Pericardium fibroblast (primary cell): Measurements from ENCODE around the gene UIMC1. TPM values are rescaled to one million over a fixed set of nuclear protein-coding genes. Genes with fewer than 3 reads are reported as not detected.

Source experiments
- total RNA-seq: library from RNA; depleted of rRNA; stranded (reverse); fragments of >200 nt; gene quantifications from 2 replicates; pipeline ENCODE4 v1.2.3, GENCODE V29; 2015

Gene UIMC1
- total RNA-seq: 20.3 and 20.9 TPM in 2 replicates

DNA sequence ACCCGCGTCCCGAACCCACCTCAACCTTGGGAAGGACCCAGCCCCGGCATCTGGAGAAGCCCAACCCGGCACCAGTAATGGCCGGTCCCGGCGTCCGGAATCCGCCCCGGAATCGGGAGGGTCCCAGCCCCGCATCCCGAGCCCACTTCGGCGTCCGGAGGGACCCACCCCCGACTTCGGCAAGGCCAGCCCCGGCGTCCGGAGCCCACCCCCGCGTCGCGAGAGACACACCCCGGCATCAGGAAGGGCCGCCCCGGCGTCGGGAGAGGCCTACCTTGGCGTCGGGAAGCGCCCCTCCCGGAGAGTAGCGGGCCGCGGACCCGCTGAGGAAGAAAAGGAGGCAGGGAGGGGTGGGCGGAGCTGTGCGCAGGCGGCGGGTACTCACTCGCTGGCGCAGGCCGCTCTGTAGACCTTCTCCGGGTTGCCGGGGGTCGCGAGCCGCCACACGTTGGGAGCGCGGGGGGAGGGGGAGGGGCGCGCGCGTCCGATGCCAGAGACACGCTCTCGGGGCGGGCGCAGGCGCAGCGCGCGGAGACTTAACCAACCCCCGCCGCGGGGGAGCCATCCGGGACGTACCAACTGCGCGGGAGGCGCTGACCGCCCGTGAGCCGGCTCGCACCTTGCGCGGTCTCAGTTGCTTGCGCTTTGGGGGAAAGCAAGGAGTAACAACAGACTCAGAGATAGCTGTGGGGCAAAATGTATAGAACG, at the start of gene UIMC1:
Gene UIMC1 (minus strand): TSS at position 515 of the 708 bp plus-strand sequence. CDS start 24,164 bp downstream, outside the sequence.

DNA sequence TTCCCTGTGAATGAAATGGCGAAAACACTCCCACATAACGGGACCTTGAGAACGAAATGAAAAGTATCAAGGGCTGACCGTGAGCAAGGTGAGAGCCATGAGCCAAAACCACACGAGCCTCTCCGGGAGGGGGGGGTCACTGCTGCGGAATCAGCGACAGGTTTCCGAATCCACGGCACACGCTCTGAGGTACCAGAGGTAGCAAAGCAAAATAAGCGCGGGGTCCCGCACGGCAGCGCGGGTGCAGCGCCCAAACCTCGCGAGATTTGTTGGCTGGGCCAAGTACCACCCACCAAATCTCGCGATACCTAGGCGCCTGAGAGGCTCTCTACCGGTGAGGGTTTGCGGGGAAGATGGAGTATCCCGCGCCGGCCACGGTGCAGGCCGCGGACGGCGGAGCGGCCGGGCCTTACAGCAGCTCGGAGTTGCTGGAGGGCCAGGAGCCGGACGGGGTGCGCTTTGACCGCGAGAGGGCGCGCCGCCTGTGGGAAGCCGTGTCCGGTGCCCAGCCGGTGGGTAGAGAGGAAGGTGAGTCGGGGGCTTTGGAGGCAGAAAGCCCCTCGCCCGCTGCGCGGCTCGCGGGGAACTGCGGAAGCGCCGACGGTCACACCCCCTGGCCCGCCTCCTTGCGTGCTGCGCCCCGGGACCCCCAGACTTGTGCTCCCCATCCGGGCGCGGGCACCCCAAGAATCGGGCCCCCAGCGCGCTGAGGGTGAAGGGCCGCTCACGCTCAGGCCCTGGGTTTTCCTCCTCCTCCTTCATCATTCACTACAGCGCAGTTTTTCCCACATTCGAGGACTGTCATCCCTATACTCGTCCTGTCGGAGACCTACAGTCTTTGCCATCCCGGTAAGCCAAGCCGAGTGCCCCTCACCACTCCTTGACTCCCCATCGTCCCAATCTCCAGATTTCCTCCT, 16.1 kb upstream of the UIMC1 start, which contains the start of gene ZNF346:
Gene ZNF346 (plus strand): TSS at position 311 of the 917 bp plus-strand sequence. CDS start 43 bp downstream, at position 354.

DNA sequence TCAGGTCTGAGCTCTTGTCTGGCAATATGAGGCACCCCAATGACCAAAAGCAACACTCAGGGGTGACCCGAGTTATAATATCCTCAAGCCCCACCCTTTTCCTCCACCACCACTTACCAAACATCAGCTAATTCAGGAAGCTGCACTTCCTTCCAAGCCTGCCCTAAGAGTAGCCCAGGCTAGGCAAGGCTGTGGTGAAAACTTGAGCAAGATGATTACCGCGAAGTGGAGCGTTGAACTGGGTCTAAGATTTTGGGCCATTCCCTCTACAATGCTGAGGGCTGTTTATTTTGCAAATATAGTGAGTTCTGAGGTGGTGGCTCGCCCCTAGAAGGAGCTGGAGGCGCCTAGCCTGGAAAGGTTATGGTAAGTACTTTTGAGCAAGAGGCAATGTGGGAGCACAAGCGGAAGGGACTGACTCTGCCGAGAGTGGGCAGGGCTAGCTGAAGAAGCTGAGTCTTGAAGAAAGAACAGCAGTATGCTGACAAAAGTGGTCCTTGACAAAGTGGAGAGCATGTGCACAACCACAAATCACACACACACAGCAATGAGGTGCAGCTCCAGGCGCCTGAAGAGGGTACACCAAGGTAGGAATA, 107.2 kb downstream of the UIMC1 start, which contains the start of gene HK3:
Gene HK3 (minus strand): TSS at position 51 of the 596 bp plus-strand sequence. CDS start 3,187 bp downstream, outside the sequence.

Other genes starting within 250 kb of the UIMC1 start
- 0.34 TPM in 1 of 2 replicates, not detected in the other for gene UNC5A, start 196.2 kb downstream of the UIMC1 start, total RNA-seq
- gene HK3, start 107.4 kb downstream of the UIMC1 start, total RNA-seq: not detected in 2 replicates
- 13.4 and 16.9 TPM in 2 replicates for gene ZNF346, start 15.9 kb upstream of the UIMC1 start, total RNA-seq
- 1.2 and 5.4 TPM in 2 replicates for gene FGFR4, start 80.1 kb upstream of the UIMC1 start, total RNA-seq
- gene NSD1, start 127.0 kb upstream of the UIMC1 start, total RNA-seq: 17.3 and 19.3 TPM in 2 replicates